GM23248 (cell line): ENCODE data around the gene MB. TPM values are rescaled to one million over a fixed set of nuclear protein-coding genes. Genes with fewer than 3 reads are reported as not detected.

Experiments used
- DNase-seq: peaks from one replicate; pipeline ENCODE4 v3.0.0-alpha.2; 2015
- H2AFZ ChIP-seq: fragments of 200-600 bp; sonication (generic); 2 replicates; pipeline ENCODE4 v1.6.1; 2016; ENCODE audit warnings: antibody characterized with exemption
- H3F3A ChIP-seq: fragments of 200-600 bp; sonication (generic); 2 replicates; pipeline ENCODE4 v1.6.1; 2016; ENCODE audit warnings: mild to moderate bottlenecking, antibody characterized with exemption, mixed run types; ENCODE audit not compliant: insufficient read depth
- H3K27ac ChIP-seq: fragments of 200-600 bp; sonication (generic); 2 replicates; pipeline ENCODE4 v1.5.1; 2016; ENCODE audit warnings: mild to moderate bottlenecking
- H3K27me3 ChIP-seq: fragments of 200-600 bp; sonication (generic); replicated peaks from 2 replicates; pipeline ENCODE4 v1.6.1; 2016; ENCODE audit warnings: mild to moderate bottlenecking; ENCODE audit not compliant: insufficient read depth
- H3K36me3 ChIP-seq: fragments of 200-600 bp; sonication (generic); 2 replicates; pipeline ENCODE4 v1.6.1; 2016; ENCODE audit warnings: low read depth, mild to moderate bottlenecking
- H3K4me1 ChIP-seq: fragments of 200-600 bp; sonication (generic); 2 replicates; pipeline ENCODE4 v1.6.1; 2016; ENCODE audit warnings: mild to moderate bottlenecking; ENCODE audit not compliant: insufficient read depth
- H3K4me2 ChIP-seq: fragments of 200-600 bp; sonication (generic); one replicate; pipeline ENCODE4 v1.6.1; 2016; ENCODE audit warnings: mild to moderate bottlenecking; ENCODE audit not compliant: unreplicated experiment
- H3K4me3 ChIP-seq: fragments of 200-600 bp; sonication (generic); 2 replicates; pipeline ENCODE4 v1.5.1; 2016; ENCODE audit warnings: mild to moderate bottlenecking
- H3K79me2 ChIP-seq: fragments of 200-600 bp; sonication (generic); 2 replicates; pipeline ENCODE4 v1.6.1; 2016; ENCODE audit warnings: mild to moderate bottlenecking; ENCODE audit not compliant: insufficient read depth
- H3K9ac ChIP-seq: fragments of 200-600 bp; sonication (generic); 2 replicates; pipeline ENCODE4 v1.6.1; 2016; ENCODE audit warnings: mild to moderate bottlenecking
- H3K9me2 ChIP-seq: fragments of 200-600 bp; sonication (generic); 2 replicates; pipeline ENCODE4 v1.6.1; 2016; ENCODE audit warnings: mixed run types, mild to moderate bottlenecking, moderate library complexity; ENCODE audit not compliant: insufficient read depth
- H3K9me3 ChIP-seq: fragments of 200-600 bp; sonication (generic); one replicate; pipeline ENCODE4 v1.6.1; 2017; ENCODE audit warnings: low read depth
- H4K20me1 ChIP-seq: fragments of 200-600 bp; sonication (generic); 2 replicates; pipeline ENCODE4 v1.6.0; 2016; ENCODE audit not compliant: insufficient read depth
- EZH2 ChIP-seq: fragments of 200-600 bp; sonication (generic); IDR thresholded peaks from 2 replicates; pipeline ENCODE4 v1.6.1; 2018; ENCODE audit warnings: antibody characterized with exemption, mild to moderate bottlenecking; ENCODE audit not compliant: insufficient read depth, poor library complexity, severe bottlenecking
- EZH2phosphoT487 ChIP-seq: fragments of 200-600 bp; sonication (generic); IDR thresholded peaks from 2 replicates; pipeline ENCODE4 v1.6.1; 2018; ENCODE audit warnings: antibody characterized with exemption, moderate library complexity, mild to moderate bottlenecking, low read depth; ENCODE audit not compliant: insufficient read depth
- WGBS, 2 experiments: methylation state at CpG; one replicate each; pipeline ENCODE4 v1.1.6; 2015 to 2017; ENCODE audit warnings: low lambda C conversion rate in 2 of 2, low coverage in 1 of 2; ENCODE audit errors: missing lambda C conversion rate in 2 of 2; 5-methylcytosine and 5-hydroxymethylcytosine counted together
- in situ Hi-C: fragments of 300-500 bp; cut with MboI; formaldehyde crosslinking; loops from 2 replicates; pipeline ENCODE4 v1.15.0; 2020
- polyA plus RNA-seq: library from polyadenylated mRNA; unstranded; fragments of >200 nt; fragmentation: Nextera tagmentation; extraction: Ambion mirVana; gene quantifications from 2 replicates; pipeline ENCODE4 v1.2.1, GENCODE V29; 2016
- total RNA-seq: library from RNA; depleted of rRNA; stranded (reverse); fragments of >200 nt; shearing (Covaris generic); gene quantifications from 2 replicates; pipeline ENCODE4 v1.2.3, GENCODE V29; 2014

MB gene
- total and polyA plus RNA-seq, 2 experiments from 2014 or later: not detected

- Histone ChIP-seq H3K36me3 (no peaks in the 10 kb centered on the region), H3K4me2 (no peak overlapping the region), H3K9me3 (no peaks in the 10 kb centered on the region), H4K20me1 (no peaks in the 10 kb centered on the region), H3K9me2 (no peaks in the 10 kb centered on the region), H2AFZ (no peak overlapping the region), H3F3A (peaks cover 13% of the 10 kb centered on the region), H3K4me3 (no peak overlapping the region), H3K9ac (no peak overlapping the region), H3K27ac (no peak overlapping the region), H3K79me2 (no peaks in the 10 kb centered on the region), H3K4me1 (peaks cover 17% of the 10 kb centered on the region), H3K27me3 (no peaks in the 10 kb centered on the region)
- DNase-seq: no peak
- in situ Hi-C loops: no loop called here
- TF ChIP-seq EZH2phosphoT487 (no peak), EZH2 (no peak)
- 85 to 87% methylated on average over 8 of the region's 8 CpGs for WGBS, 2 experiments
Observed at GRCh38 chr22:35572556-35572955, 44.6 kb downstream of the MB start.

DNA sequence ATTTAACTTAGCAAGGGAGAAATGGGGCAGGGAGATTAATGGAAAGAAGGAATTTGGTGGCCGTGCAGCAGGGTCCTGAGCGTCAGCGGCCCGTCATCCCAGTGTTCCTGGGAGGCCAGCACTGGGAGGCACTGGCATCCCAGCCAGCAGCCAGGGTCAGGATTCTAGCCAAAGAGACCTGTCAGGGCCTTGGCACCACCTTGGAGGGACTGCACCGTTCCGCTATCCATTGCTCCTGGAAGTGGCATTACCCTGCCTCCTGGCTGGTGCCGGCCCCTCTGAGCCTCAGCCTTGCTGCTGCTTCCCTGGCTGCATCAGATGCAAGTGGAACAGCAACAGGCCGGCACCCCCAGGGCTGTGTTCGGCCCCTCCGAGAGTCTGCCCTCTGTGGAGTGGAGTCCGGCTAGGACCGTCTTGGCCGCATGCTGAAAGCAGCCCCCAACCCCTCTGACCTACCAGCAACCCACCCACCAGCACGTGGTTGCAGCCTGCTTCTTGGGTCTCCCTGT, 46.4 kb downstream of the MB start:
- DNase-seq: no peak

GRCh38 chr22:35569916-35570315, 47.2 kb downstream of the MB start:
- Histone ChIP-seq H3F3A (peaks cover 16% of the 10 kb centered on the region), H3K27me3 (no peaks in the 10 kb centered on the region), H3K27ac (peak overlapping the region; percentile 58; the same call in 1 of the 2 replicates), H3K9ac (no peak overlapping the region), H3K4me3 (no peak overlapping the region), H3K36me3 (no peaks in the 10 kb centered on the region), H3K9me2 (no peaks in the 10 kb centered on the region), H3K79me2 (no peaks in the 10 kb centered on the region), H3K4me2 (peak overlapping the region; percentile 29), H2AFZ (no peak overlapping the region), H4K20me1 (no peaks in the 10 kb centered on the region), H3K4me1 (peaks cover 28% of the 10 kb centered on the region), H3K9me3 (no peaks in the 10 kb centered on the region)
- WGBS, 2 experiments: 96 to 97% methylated on average over 12 to 13 of the region's 13 CpGs
- no peak for TF ChIP-seq EZH2
- no peak for TF ChIP-seq EZH2phosphoT487
- in situ Hi-C loops: no loop called here
- DNase-seq: no peak

More for the DNA sequence above, 46.4 kb downstream of the MB start:
- H3K36me3 ChIP-seq: no peaks in the 10 kb centered on the region
- H3K27me3 ChIP-seq: no peaks in the 10 kb centered on the region
- no peaks in the 10 kb centered on the region for H3K9me3 ChIP-seq
- H2AFZ ChIP-seq: no peak overlapping the region
- no peak overlapping the region for H3K27ac ChIP-seq
- H4K20me1 ChIP-seq: no peaks in the 10 kb centered on the region
- H3K9me2 ChIP-seq: no peaks in the 10 kb centered on the region
- in situ Hi-C loops: no loop called here
- no peak overlapping the region for H3K9ac ChIP-seq
- 94 to 100% methylated on average over 14 of the region's 14 CpGs for WGBS, 2 experiments
- H3K4me1 ChIP-seq: peaks cover 20% of the 10 kb centered on the region
- no peak overlapping the region for H3K4me3 ChIP-seq
- H3K4me2 ChIP-seq: no peak overlapping the region
- no peaks in the 10 kb centered on the region for H3K79me2 ChIP-seq
- H3F3A ChIP-seq: peaks cover 13% of the 10 kb centered on the region
- TF ChIP-seq EZH2phosphoT487: no peak
- no peak for TF ChIP-seq EZH2

GRCh38 chr22:35568751-35569739, 48.1 kb downstream of the MB start:
- H3K36me3 ChIP-seq: no peaks in the 10 kb centered on the region
- H4K20me1 ChIP-seq: no peaks in the 10 kb centered on the region
- WGBS, 2 experiments: 24 to 25% methylated on average over 17 of the region's 17 CpGs
- peak; percentile 94 for DNase-seq
- peaks cover 32% of the 10 kb centered on the region for H3K4me1 ChIP-seq
- no peaks in the 10 kb centered on the region for H3K27me3 ChIP-seq
- TF ChIP-seq EZH2phosphoT487: no peak
- TF ChIP-seq EZH2: no peak
- in situ Hi-C loops: no loop called here
- no peaks in the 10 kb centered on the region for H3K79me2 ChIP-seq
- H3K4me3 ChIP-seq: peak overlapping the region; percentile 23; the same call in 1 of the 2 replicates
- peak overlapping the region; percentile 33; the same call in 1 of the 2 replicates for H2AFZ ChIP-seq
- H3K9ac ChIP-seq: peak overlapping the region; percentile 13; the same call in 1 of the 2 replicates
- H3F3A ChIP-seq: peaks cover 22% of the 10 kb centered on the region
- H3K9me3 ChIP-seq: no peaks in the 10 kb centered on the region
- peak overlapping the region; percentile 29 for H3K4me2 ChIP-seq
- H3K27ac ChIP-seq: peak overlapping the region; percentile 58
- no peaks in the 10 kb centered on the region for H3K9me2 ChIP-seq
